ENCODE results near the gene MTREX. TPM values are rescaled to one million over a fixed set of nuclear protein-coding genes. Genes with fewer than 3 reads are reported as not detected.

MTREX gene
- total and polyA plus RNA-seq, 2 of the 8 experiments (the other 6 are each of a cell fraction or from before 2014, with no cell fraction given) = 16.0 to 130 TPM

DNA sequence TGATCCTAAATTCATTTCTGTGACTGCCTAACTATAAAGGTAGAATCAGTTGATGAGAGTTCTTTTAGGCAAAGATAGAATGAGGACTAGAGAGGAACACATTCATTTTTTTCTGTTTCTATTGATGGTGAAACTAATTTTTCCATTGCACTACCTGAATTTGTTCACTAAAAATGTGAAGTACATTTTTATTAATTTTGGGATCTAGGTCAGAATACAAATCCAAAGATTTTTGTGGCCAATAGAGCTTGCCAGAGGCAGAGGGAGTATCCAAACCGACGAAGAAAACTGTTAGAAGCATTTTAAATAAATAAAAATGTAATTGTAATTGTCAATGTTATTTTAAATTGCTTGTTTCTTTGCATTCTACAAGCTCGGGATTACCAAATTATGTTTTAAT lies 78.1 kb downstream of the MTREX start:
- Histone ChIP-seq H2AK5ac (ENCODE audit: low read depth, low read length) (no peak overlapping the region), H3K4me2 (ENCODE audit: insufficient read depth in 1 of 2, low read depth in 2 of 2, low read length in 2 of 2) (no peak overlapping the region), H3K4ac (replicated peaks; ENCODE audit: insufficient read length, low read depth, low read length) (no peak overlapping the region), H2BK12ac (ENCODE audit: low read depth, low read length) (no peak overlapping the region), H3K4me1 (replicated peaks in 1 of 4; ENCODE audit: control insufficient read depth in 3 of 4, insufficient read depth in 4 of 4, low read length in 3 of 4) (peaks cover 0 to 3% (median 0%) of the 10 kb centered on the region in 4 experiments; a peak in 1 of 7 replicates), H2AFZ (ENCODE audit: low read length) (no peak overlapping the region), H3K18ac (ENCODE audit: extremely low read depth, low read length) (no peak overlapping the region), H2BK120ac (replicated peaks; ENCODE audit: low read depth, low read length) (no peak overlapping the region), H4K20me1 (replicated peaks in 1 of 2; ENCODE audit: control insufficient read depth in 1 of 2, insufficient read depth in 2 of 2, low read length in 2 of 2) (no peaks in the 10 kb centered on the region), H4K5ac (ENCODE audit: insufficient read length, low read depth, low read length) (no peak overlapping the region), H3K23me2 (ENCODE audit: low read depth, low read length) (no peaks in the 10 kb centered on the region), H2BK15ac (ENCODE audit: low read length) (no peak overlapping the region), H3K79me2 (ENCODE audit: control insufficient read depth in 1 of 2, insufficient read depth in 2 of 2, low read length in 2 of 2) (0 out of 4 replicates have a peak, but pooled peaks cover 0 to 2% of the 10 kb centered on the region in 2 experiments), H3K9ac (replicated peaks in 1 of 4; ENCODE audit: extremely low read depth in 1 of 4, low read depth in 3 of 4, low read length in 3 of 4) (no peak overlapping the region), H3K4me3 (ENCODE audit: extremely low read depth in 1 of 4, insufficient read depth in 2 of 4, low read depth in 3 of 4, low read length in 4 of 4) (no peak overlapping the region), H3K27ac (ENCODE audit: low read depth, low read length) (no peak overlapping the region), H4K91ac (replicated peaks; ENCODE audit: insufficient read length, low read length) (no peak overlapping the region), H3K79me1 (ENCODE audit: low read depth, low read length) (no peaks in the 10 kb centered on the region), H3K36me3 (ENCODE audit: control insufficient read depth in 2 of 4, insufficient read depth in 4 of 4, low read length in 3 of 4) (peaks cover 0 to 30% (median 11%) of the 10 kb centered on the region in 4 experiments; a peak in 6 of 8 replicates), H3K23ac (ENCODE audit: insufficient read length) (no peak overlapping the region), H2BK5ac (ENCODE audit: low read depth, low read length) (no peak overlapping the region), H4K8ac (ENCODE audit: extremely low read depth, insufficient read depth, low read length) (no peak overlapping the region), H2BK20ac (ENCODE audit: low read length) (no peak overlapping the region), H3K56ac (replicated peaks; ENCODE audit: insufficient read length, low read depth, low read length) (no peak overlapping the region), H3K27me3 (replicated peaks in 1 of 4; ENCODE audit: control insufficient read depth in 3 of 4, extremely low read depth in 1 of 4, insufficient read depth in 3 of 4, low read length in 3 of 4) (no peaks in the 10 kb centered on the region), H3K9me3 (ENCODE audit: insufficient read depth in 2 of 2, low read depth in 1 of 2, low read length in 1 of 2) (no peaks in the 10 kb centered on the region), H3K14ac (ENCODE audit: insufficient read length) (no peak overlapping the region)
- WGBS, 2 experiments (ENCODE audit: extremely low coverage in 1 of 2, insufficient coverage in 1 of 2, insufficient read length in 1 of 2, insufficient replicate concordance in 2 of 2, low coverage in 1 of 2, low lambda C conversion rate in 2 of 2, missing lambda C conversion rate in 1 of 2) = 97% methylated on average over 3 of the region's 3 CpGs; no CpG with 5 or more reads in 1 of the 2 experiments
- no peak for FAIRE-seq
- DNase-seq (ENCODE audit: low read depth in 1 of 2, low spot score in 2 of 2) = no peak
- TF ChIP-seq POU5F1 (IDR thresholded peaks at IDR 0.05; ENCODE audit: low read depth, low read length) (no peak), EZH2 (IDR thresholded peaks at IDR 0.05; ENCODE audit: low read depth, low read length, severe bottlenecking) (no peak), SAP30 (IDR thresholded peaks at IDR 0.05; ENCODE audit: insufficient read depth, insufficient replicate concordance, low read length) (no peak)
- TF ChIP-seq, protein P1, sequence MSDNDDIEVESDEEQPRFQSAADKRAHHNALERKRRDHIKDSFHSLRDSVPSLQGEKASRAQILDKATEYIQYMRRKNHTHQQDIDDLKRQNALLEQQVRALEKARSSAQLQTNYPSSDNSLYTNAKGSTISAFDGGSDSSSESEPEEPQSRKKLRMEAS (IDR thresholded peaks at IDR 0.05) = no peak
- TF ChIP-seq, protein P2, sequence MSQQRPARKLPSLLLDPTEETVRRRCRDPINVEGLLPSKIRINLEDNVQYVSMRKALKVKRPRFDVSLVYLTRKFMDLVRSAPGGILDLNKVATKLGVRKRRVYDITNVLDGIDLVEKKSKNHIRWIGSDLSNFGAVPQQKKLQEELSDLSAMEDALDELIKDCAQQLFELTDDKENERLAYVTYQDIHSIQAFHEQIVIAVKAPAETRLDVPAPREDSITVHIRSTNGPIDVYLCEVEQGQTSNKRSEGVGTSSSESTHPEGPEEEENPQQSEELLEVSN (IDR thresholded peaks at IDR 0.05) = no peak
- ChIA-PET CTCF (ENCODE audit: partially characterized antibody) (interaction anchor here (0.5 kb wide), 1 partner anchor 313 kb away, joined by 3 read pairs; no protein-coding TSS in a partner anchor), POLR2A (ENCODE audit: partially characterized antibody) (interaction anchor here (1.4 kb wide), 1 partner anchor 13 kb away, joined by 4 read pairs; no protein-coding TSS in a partner anchor)
